ENCODE data around the gene LARGE1.

- TF ChIP-seq RCOR1 (IDR thresholded peaks at IDR 0.05; ENCODE audit: insufficient replicate concordance, low read length), result no peak
- no peak for TF ChIP-seq MAZ (IDR thresholded peaks at IDR 0.05; ENCODE audit: borderline replicate concordance, low read depth, low read length)
- TF ChIP-seq CTCF (conservative IDR thresholded peaks at IDR 0.05; ENCODE audit: low read depth, low read length), result no peak
- no peak for TF ChIP-seq FOS (IDR thresholded peaks at IDR 0.05; ENCODE audit: low read depth, low read length)
- peak; percentile 17; the same call in 1 of the 2 replicates for TF ChIP-seq RAD21 (IDR thresholded peaks at IDR 0.05; ENCODE audit: low read length)
- TF ChIP-seq USF2 (IDR thresholded peaks at IDR 0.05; ENCODE audit: low read depth, low read length), result no peak
- TF ChIP-seq POLR2A (IDR thresholded peaks at IDR 0.05; ENCODE audit: low read depth, low read length), result no peak
- no peak for TF ChIP-seq NFE2L2 (IDR thresholded peaks at IDR 0.05; ENCODE audit: low read depth, low read length)
- TF ChIP-seq BHLHE40 (IDR thresholded peaks at IDR 0.05; ENCODE audit: low read depth, low read length), result no peak
Observed at GRCh38 chr22:33922349-33922681, 2.0 kb upstream of the LARGE1 start.

Measured in IMR-90 (cell line).